HFFc6 (cell line): ENCODE results near the gene SMAD2. TPM values are rescaled to one million over a fixed set of nuclear protein-coding genes. Genes with fewer than 3 reads are reported as not detected.

Source experiments
- DNase-seq: peaks from one replicate; pipeline ENCODE4 v3.0.0-alpha.2; 2018
- H3K27ac Mint-ChIP-seq: 2 replicates; pipeline ENCODE4 v1.8.0; 2020; ENCODE audit warnings: mild to moderate bottlenecking, mixed read lengths
- H3K27me3 Mint-ChIP-seq: 2 replicates; pipeline ENCODE4 v1.8.0; 2021; ENCODE audit warnings: mild to moderate bottlenecking, moderate library complexity, mixed read lengths; ENCODE audit not compliant: insufficient read depth
- H3K36me3 Mint-ChIP-seq: 2 replicates; pipeline ENCODE4 v1.8.0; 2021; ENCODE audit warnings: low read depth, mixed read lengths
- H3K4me1 Mint-ChIP-seq: 2 replicates; pipeline ENCODE4 v1.8.0; 2020; ENCODE audit warnings: low read depth, mixed read lengths
- H3K4me3 Mint-ChIP-seq: 2 replicates; pipeline ENCODE4 v1.8.0; 2020; ENCODE audit warnings: mild to moderate bottlenecking, moderate library complexity, mixed read lengths
- H3K9me3 Mint-ChIP-seq: 2 replicates; pipeline ENCODE4 v1.8.0; 2020; ENCODE audit warnings: mild to moderate bottlenecking, mixed read lengths
- total RNA-seq, 6 experiments: library from RNA; stranded (reverse); fragmentation: NEBNext Ultra II Directional; extraction: Animal tissue kit (Norgen Biotek cat#: 25700); gene quantifications; 2 replicates in 1 of 6; 3 replicates in 5 of 6; pipeline ENCODE4 v1.2.3, GENCODE V29; 2021
- TF ChIP-seq, protein P1 (sequence below): fragments of 200-600 bp; sonication (generic); IDR thresholded peaks from 2 replicates; pipeline ENCODE4 v1.5.0; 2021; ENCODE audit warnings: antibody characterized with exemption, mild to moderate bottlenecking

Gene SMAD2
- total RNA-seq, 6 experiments from 2014 or later = 99.3 to 116 (median 108) TPM

DNA sequence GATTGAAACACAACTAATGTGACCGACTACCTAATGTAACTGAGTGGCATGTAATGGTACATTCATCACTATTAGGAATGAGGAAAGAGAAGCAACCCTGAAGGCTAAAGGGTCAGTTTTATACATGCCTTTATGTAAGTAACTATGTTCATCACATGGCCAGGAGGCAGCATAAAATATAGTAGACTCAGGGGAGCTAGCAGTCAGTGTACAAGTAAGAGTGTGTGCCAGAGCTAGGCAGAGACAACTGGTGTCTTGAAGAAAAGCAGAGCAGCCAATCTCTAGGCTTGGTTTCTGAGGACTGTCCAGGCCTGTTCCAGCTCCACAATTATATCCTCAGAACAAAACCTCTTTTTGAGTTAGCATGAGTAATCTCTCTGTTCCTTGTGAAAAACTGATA lies 18.1 kb downstream of the SMAD2 start:
- TF ChIP-seq, protein P1, sequence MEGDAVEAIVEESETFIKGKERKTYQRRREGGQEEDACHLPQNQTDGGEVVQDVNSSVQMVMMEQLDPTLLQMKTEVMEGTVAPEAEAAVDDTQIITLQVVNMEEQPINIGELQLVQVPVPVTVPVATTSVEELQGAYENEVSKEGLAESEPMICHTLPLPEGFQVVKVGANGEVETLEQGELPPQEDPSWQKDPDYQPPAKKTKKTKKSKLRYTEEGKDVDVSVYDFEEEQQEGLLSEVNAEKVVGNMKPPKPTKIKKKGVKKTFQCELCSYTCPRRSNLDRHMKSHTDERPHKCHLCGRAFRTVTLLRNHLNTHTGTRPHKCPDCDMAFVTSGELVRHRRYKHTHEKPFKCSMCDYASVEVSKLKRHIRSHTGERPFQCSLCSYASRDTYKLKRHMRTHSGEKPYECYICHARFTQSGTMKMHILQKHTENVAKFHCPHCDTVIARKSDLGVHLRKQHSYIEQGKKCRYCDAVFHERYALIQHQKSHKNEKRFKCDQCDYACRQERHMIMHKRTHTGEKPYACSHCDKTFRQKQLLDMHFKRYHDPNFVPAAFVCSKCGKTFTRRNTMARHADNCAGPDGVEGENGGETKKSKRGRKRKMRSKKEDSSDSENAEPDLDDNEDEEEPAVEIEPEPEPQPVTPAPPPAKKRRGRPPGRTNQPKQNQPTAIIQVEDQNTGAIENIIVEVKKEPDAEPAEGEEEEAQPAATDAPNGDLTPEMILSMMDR = no peak
- Mint-ChIP-seq H3K36me3 (peaks cover 13% of the 10 kb centered on the region), H3K9me3 (0 out of 2 replicates have a peak, but pooled peaks cover under 1% of the 10 kb centered on the region), H3K4me1 (peaks cover 42% of the 10 kb centered on the region), H3K27ac (no peak overlapping the region; the same call in 1 of the 2 replicates), H3K27me3 (no peaks in the 10 kb centered on the region; the same call in 1 of the 2 replicates), H3K4me3 (no peak overlapping the region)
- no peak for DNase-seq

DNA sequence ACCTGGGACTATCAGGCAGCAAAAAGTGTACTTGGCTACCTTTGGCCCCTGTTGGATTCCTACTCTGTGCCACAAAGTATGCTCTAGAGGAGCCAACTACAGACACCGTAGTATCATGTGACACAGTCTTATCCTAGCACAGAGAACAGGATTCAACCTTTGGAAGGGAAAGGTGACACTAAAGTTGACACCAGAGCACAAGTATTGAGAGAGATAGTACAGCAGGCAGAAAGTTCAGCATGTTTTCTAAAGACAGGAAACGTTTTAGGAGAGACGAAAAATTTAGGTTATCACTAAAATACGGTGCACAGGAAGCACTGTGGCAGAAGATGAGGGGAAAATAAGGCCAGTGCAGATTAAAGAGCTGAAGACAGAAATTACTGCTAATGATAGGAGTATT lies 18.6 kb downstream of the SMAD2 start:
- Mint-ChIP-seq H3K4me3 (no peak overlapping the region), H3K4me1 (peaks cover 37% of the 10 kb centered on the region), H3K9me3 (peaks cover 5% of the 10 kb centered on the region), H3K27ac (no peak overlapping the region), H3K36me3 (peaks cover 17% of the 10 kb centered on the region), H3K27me3 (no peaks in the 10 kb centered on the region; the same call in 1 of the 2 replicates)
- TF ChIP-seq, protein P1 = no peak
- DNase-seq = no peak

DNA sequence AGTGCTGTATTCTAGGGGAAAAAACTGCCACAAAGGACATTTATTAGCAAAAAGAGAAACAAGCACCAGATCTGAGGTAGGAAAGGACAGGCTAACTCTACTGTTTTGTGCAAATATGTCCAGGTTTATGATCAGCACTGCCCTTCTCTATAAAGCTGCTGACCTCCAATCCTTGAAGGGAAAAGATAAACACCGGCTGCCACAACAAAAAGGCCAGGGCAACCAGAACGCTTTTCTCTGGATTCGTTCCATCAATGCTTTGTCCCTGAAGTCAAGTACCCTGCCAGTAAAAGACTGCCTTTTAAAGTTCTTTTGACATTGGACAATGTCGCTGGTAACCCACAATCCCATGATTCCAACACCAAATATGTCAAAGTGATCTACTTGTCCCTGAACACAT lies 21.0 kb downstream of the SMAD2 start:
- no peak for DNase-seq
- TF ChIP-seq, protein P1 = no peak
- peaks cover 13% of the 10 kb centered on the region for H3K9me3 Mint-ChIP-seq
- no peak overlapping the region for H3K27ac Mint-ChIP-seq
- H3K4me1 Mint-ChIP-seq = peaks cover 21% of the 10 kb centered on the region
- H3K4me3 Mint-ChIP-seq = no peak overlapping the region
- H3K27me3 Mint-ChIP-seq = no peaks in the 10 kb centered on the region; the same call in 1 of the 2 replicates
- peaks cover 38% of the 10 kb centered on the region for H3K36me3 Mint-ChIP-seq

DNA sequence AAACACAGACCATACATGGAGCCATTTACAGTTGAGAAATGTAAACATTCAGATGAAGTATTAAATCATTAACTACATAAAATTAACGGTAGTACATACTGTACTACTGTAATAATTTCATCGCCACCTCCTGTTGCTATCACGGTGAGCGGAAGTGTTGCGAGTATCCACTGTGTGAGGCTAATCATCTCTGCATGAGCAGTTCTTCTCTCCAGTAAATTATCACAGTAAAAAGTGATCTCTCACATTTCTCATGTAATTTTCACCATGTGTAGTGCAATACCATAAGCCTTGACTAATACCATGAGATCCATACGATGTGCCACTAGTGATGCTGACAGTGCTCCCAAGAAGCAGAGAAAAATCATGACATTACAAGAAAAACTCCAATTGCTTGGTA lies 21.9 kb downstream of the SMAD2 start:
- Mint-ChIP-seq H3K36me3 (peaks cover 47% of the 10 kb centered on the region), H3K4me1 (peaks cover 16% of the 10 kb centered on the region), H3K27me3 (no peaks in the 10 kb centered on the region; the same call in 1 of the 2 replicates), H3K4me3 (no peak overlapping the region), H3K9me3 (peaks cover 17% of the 10 kb centered on the region), H3K27ac (no peak overlapping the region)
- TF ChIP-seq, protein P1 = no peak
- no peak for DNase-seq

DNA sequence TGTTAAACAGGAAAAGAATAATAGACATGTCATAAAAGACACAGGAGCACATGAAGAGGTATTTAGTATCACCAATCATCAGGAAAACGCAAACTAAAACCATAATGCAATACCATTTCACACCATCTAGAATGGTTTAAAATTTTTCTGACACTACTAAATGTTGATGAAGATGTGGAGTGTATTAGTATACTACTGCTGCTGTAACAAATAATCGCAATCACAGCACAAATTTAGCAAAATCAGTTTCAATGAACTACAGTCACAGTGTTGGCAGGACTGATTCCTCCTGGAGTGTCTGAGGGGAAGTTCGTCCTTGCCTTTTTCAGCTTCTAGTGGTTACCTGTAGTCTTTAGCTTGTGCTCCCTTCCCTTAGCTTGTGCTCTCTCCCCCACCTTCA lies 24.1 kb downstream of the SMAD2 start:
- Mint-ChIP-seq H3K4me1 (no peaks in the 10 kb centered on the region; the same call in 1 of the 2 replicates), H3K27me3 (no peaks in the 10 kb centered on the region; the same call in 1 of the 2 replicates), H3K9me3 (peaks cover 20% of the 10 kb centered on the region), H3K27ac (no peak overlapping the region), H3K4me3 (no peak overlapping the region), H3K36me3 (peaks cover 62% of the 10 kb centered on the region)
- TF ChIP-seq, protein P1 = no peak
- no peak for DNase-seq

DNA sequence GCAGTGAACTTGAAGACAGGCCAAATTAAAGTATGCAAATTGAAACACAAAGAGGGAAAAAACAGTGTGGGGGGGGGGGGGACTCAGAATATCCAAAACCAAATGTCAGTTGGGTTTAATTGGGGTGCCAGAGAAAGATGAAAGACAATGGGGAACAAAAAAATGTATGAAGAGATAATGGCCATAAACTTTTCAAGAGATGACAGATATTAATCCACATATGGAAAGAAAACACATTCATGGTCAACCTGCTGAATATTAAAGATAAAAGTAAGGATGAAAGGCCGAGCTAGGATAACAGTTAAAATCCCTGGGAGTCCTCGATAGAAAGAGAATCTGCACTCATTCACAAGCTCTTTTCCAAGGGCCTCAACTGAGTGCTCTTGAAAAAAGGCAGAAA lies 26.6 kb downstream of the SMAD2 start:
- Mint-ChIP-seq H3K4me3 (no peak overlapping the region), H3K27me3 (no peaks in the 10 kb centered on the region), H3K9me3 (peaks cover 20% of the 10 kb centered on the region), H3K27ac (no peak overlapping the region), H3K4me1 (peaks cover 5% of the 10 kb centered on the region), H3K36me3 (peaks cover 58% of the 10 kb centered on the region)
- DNase-seq = no peak
- TF ChIP-seq, protein P1 = no peak
